Thyroid gland (tissue), 4 donors: ENCODE results near the gene NUDT1. TPM values are rescaled to one million over a fixed set of nuclear protein-coding genes. Genes with fewer than 3 reads are reported as not detected.

Experiments used
- DNase-seq, 2 donors: peaks; one replicate each; pipeline ENCODE4 v3.0.0-alpha.2; 2019
- H3K27ac ChIP-seq, 3 donors: fragments of 200-600 bp; sonication (generic); 1 replicate in 2 of 3; 2 replicates in 1 of 3; pipeline ENCODE4 v1.5.1; 2016 to 2019; ENCODE audit warnings: mild to moderate bottlenecking in 1 of 3, moderate library complexity in 1 of 3
- H3K27me3 ChIP-seq: fragments of 200-600 bp; sonication (generic); one replicate; pipeline ENCODE4 v1.5.1; 2019
- H3K36me3 ChIP-seq, 2 donors: fragments of 200-600 bp; sonication (generic); one replicate each; pipeline ENCODE4 v1.5.1; 2016 to 2019
- H3K4me1 ChIP-seq, 2 donors: fragments of 200-600 bp; sonication (generic); one replicate each; pipeline ENCODE4 v1.5.1; 2017 to 2019
- H3K4me3 ChIP-seq, 3 donors: fragments of 200-600 bp; sonication (generic); replicated peaks in 1 of 3; 1 replicate in 2 of 3; 2 replicates in 1 of 3; pipeline ENCODE4 v1.5.1; 2016; ENCODE audit warnings: mild to moderate bottlenecking in 1 of 3
- H3K9me3 ChIP-seq: fragments of 200-600 bp; sonication (generic); one replicate; pipeline ENCODE4 v1.5.1; 2017
- POLR2A ChIP-seq, 2 donors: fragments of 450-650 bp; IDR thresholded peaks; one replicate each; pipeline ENCODE4 v1.6.1; 2017; ENCODE audit warnings: antibody characterized with exemption in 2 of 2, mild to moderate bottlenecking in 2 of 2, moderate library complexity in 1 of 2
- WGBS, 2 donors: methylation state at CpG; one replicate each; pipeline ENCODE4 v1.1.5; 2017; 5-methylcytosine and 5-hydroxymethylcytosine counted together
- intact Hi-C: fragments of 100-400 bp; cut with DNase I; formaldehyde crosslinking; loops from one replicate; pipeline ENCODE4 v1.15.1; 2023
- total RNA-seq, 4 donors: library from RNA; depleted of rRNA; stranded (reverse); fragments of >200 nt; gene quantifications; one replicate each; pipeline ENCODE4 v1.2.3, GENCODE V29; 2016
- TF ChIP-seq, protein P1 (sequence below), 6 experiments: fragments of 200-600 bp in 3 of 6; fragments of 450-650 bp in 3 of 6; sonication (generic) in 3 of 6; IDR thresholded peaks; one replicate each; pipeline ENCODE4 v1.5.1; 2016 to 2019; ENCODE audit warnings: antibody characterized with exemption in 6 of 6, mild to moderate bottlenecking in 2 of 6, inconsistent platforms in 1 of 6, moderate library complexity in 1 of 6

Gene NUDT1
- total RNA-seq, 4 donors from 2014 or later = 7.0 to 11.9 (median 9.8) TPM

DNA sequence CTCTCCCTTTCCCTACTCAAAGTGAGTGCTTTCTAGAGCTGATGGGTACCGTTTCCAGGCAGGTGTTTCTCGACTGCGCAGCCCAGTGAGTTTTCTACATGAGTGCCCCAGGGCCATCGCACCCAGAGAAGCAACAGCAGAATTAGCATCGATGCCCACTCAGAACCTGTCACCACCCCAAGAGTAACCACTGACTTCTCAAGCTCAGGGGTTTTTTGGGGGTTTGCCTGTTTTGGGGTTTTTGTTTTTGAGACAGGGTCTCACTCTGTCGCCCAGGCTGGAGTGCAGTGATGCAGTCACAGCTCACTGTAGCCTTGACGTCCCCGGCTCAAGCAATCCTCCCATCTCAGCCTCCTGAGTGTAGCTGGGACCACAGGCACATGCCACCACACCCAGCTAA is 46.5 kb downstream of the NUDT1 start:
- Histone ChIP-seq H3K4me1 (no peaks in the 10 kb centered on the region), H3K27ac (no peak overlapping the region), H3K27me3 (no peaks in the 10 kb centered on the region), H3K9me3 (no peaks in the 10 kb centered on the region), H3K36me3 (no peaks in the 10 kb centered on the region), H3K4me3 (no peak overlapping the region)
- no peak for DNase-seq
- intact Hi-C loops = no loop called here
- WGBS, 2 donors = 67 to 73% methylated on average over 8 of the region's 8 CpGs
- no peak for TF ChIP-seq POLR2A (IDR thresholded peaks at IDR 0.05)
- TF ChIP-seq, protein P1, sequence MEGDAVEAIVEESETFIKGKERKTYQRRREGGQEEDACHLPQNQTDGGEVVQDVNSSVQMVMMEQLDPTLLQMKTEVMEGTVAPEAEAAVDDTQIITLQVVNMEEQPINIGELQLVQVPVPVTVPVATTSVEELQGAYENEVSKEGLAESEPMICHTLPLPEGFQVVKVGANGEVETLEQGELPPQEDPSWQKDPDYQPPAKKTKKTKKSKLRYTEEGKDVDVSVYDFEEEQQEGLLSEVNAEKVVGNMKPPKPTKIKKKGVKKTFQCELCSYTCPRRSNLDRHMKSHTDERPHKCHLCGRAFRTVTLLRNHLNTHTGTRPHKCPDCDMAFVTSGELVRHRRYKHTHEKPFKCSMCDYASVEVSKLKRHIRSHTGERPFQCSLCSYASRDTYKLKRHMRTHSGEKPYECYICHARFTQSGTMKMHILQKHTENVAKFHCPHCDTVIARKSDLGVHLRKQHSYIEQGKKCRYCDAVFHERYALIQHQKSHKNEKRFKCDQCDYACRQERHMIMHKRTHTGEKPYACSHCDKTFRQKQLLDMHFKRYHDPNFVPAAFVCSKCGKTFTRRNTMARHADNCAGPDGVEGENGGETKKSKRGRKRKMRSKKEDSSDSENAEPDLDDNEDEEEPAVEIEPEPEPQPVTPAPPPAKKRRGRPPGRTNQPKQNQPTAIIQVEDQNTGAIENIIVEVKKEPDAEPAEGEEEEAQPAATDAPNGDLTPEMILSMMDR (IDR thresholded peaks at IDR 0.05) = no peak

DNA sequence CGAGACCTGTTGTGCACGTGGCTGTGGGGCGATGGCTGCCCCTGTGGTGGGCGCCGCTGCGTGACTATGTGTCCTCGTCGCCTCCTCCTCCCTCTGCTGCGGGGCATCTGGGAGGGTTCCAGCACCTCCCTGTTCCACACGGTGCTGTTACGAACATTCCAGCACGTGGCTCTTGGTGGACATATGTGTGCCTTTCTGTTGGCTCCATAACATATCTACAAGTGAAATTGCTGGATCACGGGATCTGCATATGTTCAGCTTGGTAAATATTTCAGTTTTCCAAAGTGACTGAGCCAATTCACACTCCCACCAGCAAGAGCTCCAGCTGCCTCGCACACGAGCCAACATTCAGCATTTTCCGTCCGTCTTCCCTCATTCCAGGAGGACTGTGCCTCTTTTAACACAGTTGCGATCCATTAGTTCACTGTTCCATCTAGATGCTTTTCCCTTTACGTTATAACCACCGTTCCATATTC is 47.1 kb downstream of the NUDT1 start:
- Histone ChIP-seq H3K27ac (no peak overlapping the region), H3K4me1 (no peaks in the 10 kb centered on the region), H3K4me3 (no peak overlapping the region), H3K36me3 (no peaks in the 10 kb centered on the region), H3K9me3 (no peaks in the 10 kb centered on the region), H3K27me3 (no peaks in the 10 kb centered on the region)
- intact Hi-C loops = no loop called here
- no peak for TF ChIP-seq POLR2A (IDR thresholded peaks at IDR 0.05)
- TF ChIP-seq, protein P1 (IDR thresholded peaks at IDR 0.05) = no peak
- DNase-seq = no peak
- WGBS, 2 donors = 86 to 89% methylated on average over 20 of the region's 20 CpGs

DNA sequence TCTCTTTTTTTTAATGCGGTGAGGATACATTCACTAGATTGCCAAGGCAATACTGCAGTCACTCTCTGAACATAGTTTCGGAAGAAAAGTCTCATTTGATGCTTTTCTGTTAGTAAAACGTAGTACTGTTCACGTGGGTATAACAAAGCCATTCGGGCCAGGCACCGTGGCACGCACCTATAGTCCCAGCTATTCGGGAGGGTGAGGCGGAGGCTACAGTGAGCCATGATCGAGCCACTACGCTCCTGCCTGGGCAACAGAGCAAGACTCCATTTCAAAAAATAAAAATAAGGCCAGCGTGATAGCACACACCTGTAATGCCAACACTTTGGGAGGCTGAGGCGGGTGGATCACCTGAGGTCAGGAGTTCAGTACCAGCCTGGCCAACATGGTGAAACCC is 47.6 kb downstream of the NUDT1 start:
- H3K4me1 ChIP-seq = no peaks in the 10 kb centered on the region
- WGBS, 2 donors = 92 to 97% methylated on average over 13 of the region's 13 CpGs
- DNase-seq = no peak
- TF ChIP-seq POLR2A (IDR thresholded peaks at IDR 0.05) = no peak
- TF ChIP-seq, protein P1 (IDR thresholded peaks at IDR 0.05) = no peak
- no peak overlapping the region for H3K4me3 ChIP-seq
- intact Hi-C loops = no loop called here
- H3K36me3 ChIP-seq = no peaks in the 10 kb centered on the region
- no peaks in the 10 kb centered on the region for H3K9me3 ChIP-seq
- no peak overlapping the region for H3K27ac ChIP-seq
- H3K27me3 ChIP-seq = no peaks in the 10 kb centered on the region

DNA sequence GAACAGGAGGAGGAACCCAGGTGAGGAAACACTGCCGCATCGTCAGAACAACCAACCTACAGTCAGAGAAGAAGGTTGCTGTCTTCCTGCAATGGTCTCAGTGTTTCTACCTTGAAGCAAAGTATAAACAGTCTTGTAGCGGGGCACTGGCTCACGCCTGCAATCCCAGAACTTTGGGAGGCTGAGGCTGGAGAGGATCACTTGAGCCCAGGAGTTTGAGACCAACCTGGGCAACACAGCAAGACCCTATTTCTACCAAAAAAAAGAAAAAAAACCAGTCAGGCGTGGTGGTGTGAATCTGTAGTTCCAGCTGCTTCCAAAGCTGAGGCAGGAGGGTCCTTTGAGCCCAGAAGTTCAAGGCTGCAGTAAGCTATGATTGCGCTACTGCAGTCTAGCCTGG is 48.9 kb downstream of the NUDT1 start:
- DNase-seq = no peak
- Histone ChIP-seq H3K27ac (no peak overlapping the region), H3K9me3 (no peaks in the 10 kb centered on the region), H3K36me3 (no peaks in the 10 kb centered on the region), H3K4me3 (no peak overlapping the region), H3K27me3 (no peaks in the 10 kb centered on the region), H3K4me1 (peaks cover under 1 to 3% of the 10 kb centered on the region in 2 donors)
- intact Hi-C loops = no loop called here
- 98 to 99% methylated on average over 6 of the region's 6 CpGs for whole genome bisulfite sequencing, 2 donors
- TF ChIP-seq, protein P1 (IDR thresholded peaks at IDR 0.05) = no peak
- no peak for TF ChIP-seq POLR2A (IDR thresholded peaks at IDR 0.05)

DNA sequence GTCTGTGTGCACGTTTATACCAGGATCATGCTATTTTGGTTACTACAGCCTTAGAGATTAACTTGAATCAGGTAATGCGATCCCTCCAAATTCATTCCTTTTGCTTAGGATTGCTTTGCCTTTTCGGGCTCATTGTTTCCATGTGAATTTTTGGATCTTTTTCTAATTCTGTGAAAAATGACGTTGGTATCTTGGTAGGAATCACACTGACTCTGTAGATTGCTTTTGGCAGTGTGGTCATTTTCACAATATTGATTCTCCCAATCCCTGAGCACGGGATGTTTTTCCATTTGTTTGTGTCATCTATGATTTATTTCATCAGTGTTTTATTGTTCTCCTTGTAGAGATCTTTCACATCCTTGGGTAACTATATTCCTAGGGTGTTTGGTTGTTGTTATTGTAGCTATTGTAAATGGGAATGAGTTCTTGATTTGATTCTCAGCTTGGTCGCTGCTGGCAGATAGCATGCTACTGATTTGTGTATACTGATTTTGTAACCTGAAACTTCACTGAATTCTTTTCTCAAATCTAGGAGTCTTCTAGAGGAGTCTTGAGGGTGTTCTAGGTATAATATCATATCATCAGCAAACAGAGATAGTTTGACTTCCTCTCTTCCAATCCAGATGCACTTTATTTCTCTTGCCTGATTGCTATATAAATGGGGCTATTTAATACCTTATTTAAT is 54.1 kb downstream of the NUDT1 start:
- Histone ChIP-seq H3K36me3 (no peaks in the 10 kb centered on the region), H3K9me3 (no peaks in the 10 kb centered on the region), H3K4me3 (no peak overlapping the region), H3K4me1 (peaks cover 6 to 7% of the 10 kb centered on the region in 2 donors), H3K27me3 (no peaks in the 10 kb centered on the region), H3K27ac (peak overlapping the region in 2 of 3 donors; percentile 61 to 68)
- DNase-seq = no peak
- intact Hi-C loops = no loop called here
- WGBS, 2 donors = 56 to 65% methylated on average over 6 of the region's 6 CpGs
- TF ChIP-seq, protein P1 (IDR thresholded peaks at IDR 0.05) = no peak
- no peak for TF ChIP-seq POLR2A (IDR thresholded peaks at IDR 0.05)
